Activated CD8-positive, alpha-beta memory T cell treated with anti-CD3 and anti-CD28 coated beads for 36 hours (primary cell): ENCODE measurements around the gene SLC25A4. TPM values are rescaled to one million over a fixed set of nuclear protein-coding genes. Genes with fewer than 3 reads are reported as not detected.

Experiments
- total RNA-seq, 2 experiments: library from RNA; stranded (reverse); gene quantifications; one replicate each; pipeline ENCODE4 v1.2.3, GENCODE V29; 2021

SLC25A4 gene
- total RNA-seq, 2 experiments from 2014 or later = 13.9 to 14.0 TPM

Other genes starting within 250 kb of the SLC25A4 start
- gene HELT, start 124.8 kb upstream of the SLC25A4 start, total RNA-seq = not detected
- gene CFAP97, start 60.7 kb downstream of the SLC25A4 start, total RNA-seq = 10 to 100 TPM; 54.1 to 54.7 TPM
- gene SNX25, start 66.3 kb downstream of the SLC25A4 start, total RNA-seq = 10 to 100 TPM; 17.5 to 19.2 TPM